ENCODE data around the gene CLDN14.

The CLDN14 gene

GRCh38 chr21:36420571-36421339 lies 59.2 kb downstream of the CLDN14 start:
- no peak for TF ChIP-seq CTCF (IDR thresholded peaks at IDR 0.05)

- peak; percentile 66 for TF ChIP-seq CTCF (IDR thresholded peaks at IDR 0.05)
These were observed 59.9 kb downstream of the CLDN14 start for GRCh38 chr21:36419996-36420395.

- TF ChIP-seq CTCF (IDR thresholded peaks at IDR 0.05): no peak
These were observed 60.7 kb downstream of the CLDN14 start for GRCh38 chr21:36419241-36419640.

- TF ChIP-seq CTCF (IDR thresholded peaks at IDR 0.05): no peak
These were observed 64.5 kb downstream of the CLDN14 start for GRCh38 chr21:36415375-36415774.

- TF ChIP-seq CTCF (IDR thresholded peaks at IDR 0.05): no peak
These were observed 67.0 kb downstream of the CLDN14 start for GRCh38 chr21:36412916-36413315.

- no peak for TF ChIP-seq CTCF (IDR thresholded peaks at IDR 0.05)
These were observed 68.6 kb downstream of the CLDN14 start for GRCh38 chr21:36411301-36411700.
